Measurements from ENCODE around the gene SERPING1. TPM values are rescaled to one million over a fixed set of nuclear protein-coding genes. Genes with fewer than 3 reads are reported as not detected.

Gene SERPING1
- total RNA-seq (2022) (1.1 TPM in 1 of 2 replicates, not detected in the other), Bru-seq, nascent RNA (percentile 15 among the genes with signal in this experiment), BruChase-seq, experiment 1, labeled RNA remaining after a 6-hour chase (percentile 18 among the genes with signal in this experiment), BruChase-seq, experiment 2, labeled RNA remaining after a 2-hour chase (percentile 12 among the genes with signal in this experiment)
- long read RNA-seq, partial matches to known transcripts: 1 of 1 reads
- long read RNA-seq, other reads (novel, unspliced or antisense): 0 of 1 reads

GRCh38 chr11:57597461-57597915 is at the start of gene SERPING1:
Gene SERPING1 (plus strand): TSS chr11:57597685. CDS start chr11:57598271, 586 bp downstream.
- POLR2A ChIA-PET: no interaction called here
- CTCF ChIA-PET: interaction anchor here (0.6 kb wide), 1 partner anchor 215 kb away, joined by 4 read pairs; no protein-coding TSS in a partner anchor
- Mint-ChIP-seq H3K4me1 (ENCODE audit: insufficient read depth, unreplicated experiment) (peaks cover 8% of the 10 kb centered on the region), H3K4me3 (ENCODE audit: unreplicated experiment) (peak within 1 kb of the TSS; percentile 23), H3K36me3 (ENCODE audit: insufficient read depth, unreplicated experiment) (no peaks in the 10 kb centered on the region), H3K27me3 (ENCODE audit: insufficient read depth, unreplicated experiment) (no peaks in the 10 kb centered on the region), H3K9me3 (ENCODE audit: unreplicated experiment) (no peaks in the 10 kb centered on the region), H3K27ac (ENCODE audit: low read depth, unreplicated experiment) (no peak within 1 kb of the TSS)
- no peak for TF ChIP-seq CTCF (IDR thresholded peaks at IDR 0.05; ENCODE audit: unreplicated experiment)
- BruUV-seq (replicated peaks): no TSS peak
- no peak for DNase-seq (ENCODE audit: unreplicated experiment)
- intact Hi-C loops (cut with micrococcal nuclease): no loop called here

GRCh38 chr11:57547854-57548377 is 49.6 kb upstream of the SERPING1 start:
- no peak overlapping the region for H3K4me3 Mint-ChIP-seq (ENCODE audit: unreplicated experiment)
- BruUV-seq (replicated peaks): no TSS peak
- intact Hi-C loops (cut with micrococcal nuclease): no loop called here
- CTCF ChIA-PET: interaction anchor here (0.7 to 2.0 kb wide), 7 partner anchors 10 to 766 kb away, joined by 3 to 10 read pairs (median 4); partner anchors contain the start of gene UBE2L6
- POLR2A ChIA-PET: interaction anchor here (1.1 to 1.7 kb wide), 2 partner anchors 14 to 16 kb away, joined by 3 read pairs; no protein-coding TSS in a partner anchor
- H3K36me3 Mint-ChIP-seq (ENCODE audit: insufficient read depth, unreplicated experiment): peaks cover 25% of the 10 kb centered on the region
- H3K27ac Mint-ChIP-seq (ENCODE audit: low read depth, unreplicated experiment): no peak overlapping the region
- no peak for TF ChIP-seq CTCF (IDR thresholded peaks at IDR 0.05; ENCODE audit: unreplicated experiment)
- H3K4me1 Mint-ChIP-seq (ENCODE audit: insufficient read depth, unreplicated experiment): peaks cover 7% of the 10 kb centered on the region
- DNase-seq (ENCODE audit: unreplicated experiment): no peak
- H3K27me3 Mint-ChIP-seq (ENCODE audit: insufficient read depth, unreplicated experiment): peaks cover 11% of the 10 kb centered on the region
- H3K9me3 Mint-ChIP-seq (ENCODE audit: unreplicated experiment): no peaks in the 10 kb centered on the region

- CTCF ChIA-PET: interaction anchor here (0.9 to 2.1 kb wide), 5 partner anchors 18 to 203 kb away, joined by 3 to 10 read pairs (median 7); partner anchors contain the start of gene UBE2L6
- Mint-ChIP-seq H3K9me3 (ENCODE audit: unreplicated experiment) (no peaks in the 10 kb centered on the region), H3K27me3 (ENCODE audit: insufficient read depth, unreplicated experiment) (no peaks in the 10 kb centered on the region), H3K36me3 (ENCODE audit: insufficient read depth, unreplicated experiment) (peaks cover 39% of the 10 kb centered on the region), H3K4me1 (ENCODE audit: insufficient read depth, unreplicated experiment) (peaks cover 7% of the 10 kb centered on the region), H3K27ac (ENCODE audit: low read depth, unreplicated experiment) (no peak overlapping the region), H3K4me3 (ENCODE audit: unreplicated experiment) (no peak overlapping the region)
- no peak for TF ChIP-seq CTCF (IDR thresholded peaks at IDR 0.05; ENCODE audit: unreplicated experiment)
- POLR2A ChIA-PET: interaction anchor here (0.7 to 1.1 kb wide), 2 partner anchors 18 to 93 kb away, joined by 3 read pairs; partner anchors contain the start of gene UBE2L6
- BruUV-seq (replicated peaks): no TSS peak
- intact Hi-C loops (cut with micrococcal nuclease): no loop called here
- no peak for DNase-seq (ENCODE audit: unreplicated experiment)
These were observed 47.5 kb upstream of the SERPING1 start for GRCh38 chr11:57549983-57550382.

GRCh38 chr11:57551941-57552340 is 45.5 kb upstream of the SERPING1 start:
- H3K9me3 Mint-ChIP-seq (ENCODE audit: unreplicated experiment): no peaks in the 10 kb centered on the region
- H3K36me3 Mint-ChIP-seq (ENCODE audit: insufficient read depth, unreplicated experiment): peaks cover 48% of the 10 kb centered on the region
- no peak overlapping the region for H3K4me3 Mint-ChIP-seq (ENCODE audit: unreplicated experiment)
- peaks cover 7% of the 10 kb centered on the region for H3K4me1 Mint-ChIP-seq (ENCODE audit: insufficient read depth, unreplicated experiment)
- intact Hi-C loops (cut with micrococcal nuclease): no loop called here
- DNase-seq (ENCODE audit: unreplicated experiment): no peak
- no TSS peak for BruUV-seq (replicated peaks)
- no peak overlapping the region for H3K27ac Mint-ChIP-seq (ENCODE audit: low read depth, unreplicated experiment)
- ChIA-PET CTCF (interaction anchor here (0.6 to 2.1 kb wide), 5 partner anchors 19 to 93 kb away, joined by 3 to 10 read pairs (median 3); no protein-coding TSS in a partner anchor), POLR2A (no interaction called here)
- TF ChIP-seq CTCF (IDR thresholded peaks at IDR 0.05; ENCODE audit: unreplicated experiment): no peak
- H3K27me3 Mint-ChIP-seq (ENCODE audit: insufficient read depth, unreplicated experiment): no peaks in the 10 kb centered on the region
